ENCODE results near the gene KATNAL1. TPM values are rescaled to one million over a fixed set of nuclear protein-coding genes. Genes with fewer than 3 reads are reported as not detected.

Gene KATNAL1
- total RNA-seq, 2 donors from 2014 or later, result 13.7 to 19.1 TPM

DNA sequence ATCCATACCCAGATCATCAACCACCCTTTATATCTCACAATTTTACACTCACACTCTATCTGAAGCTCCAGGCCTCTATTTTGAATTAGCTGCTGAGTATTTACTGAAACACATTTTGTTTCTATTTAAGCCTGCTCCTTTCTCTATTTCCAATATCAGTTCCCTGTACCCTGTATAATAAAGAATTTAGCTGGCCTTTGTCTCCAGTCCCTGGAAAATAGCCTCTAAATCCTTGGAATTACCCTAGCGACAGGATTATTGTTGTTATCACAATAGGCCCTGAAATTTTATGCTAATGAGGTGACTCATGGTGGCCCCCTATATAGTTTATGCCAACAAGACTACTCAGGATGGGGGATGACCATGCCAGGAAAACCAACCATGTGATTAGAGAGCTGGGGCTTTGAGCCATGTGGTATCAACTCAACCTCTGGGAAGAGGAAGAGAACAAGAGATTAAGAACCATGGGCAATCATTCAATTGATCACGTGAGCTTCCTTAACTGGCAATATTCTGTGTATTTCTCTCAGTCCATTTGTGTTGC, 72.7 kb downstream of the KATNAL1 start:
- no peak overlapping the region for H3K4me3 ChIP-seq
- no peak overlapping the region for H3K27ac ChIP-seq
- H3K27me3 ChIP-seq (replicated peaks; ENCODE audit: insufficient read depth), result no peaks in the 10 kb centered on the region
- no peaks in the 10 kb centered on the region for H3K9me3 ChIP-seq
- no peaks in the 10 kb centered on the region for H3K4me1 ChIP-seq (ENCODE audit: control insufficient read depth in 1 of 2, low read depth in 2 of 2)
- TF ChIP-seq, protein P1, sequence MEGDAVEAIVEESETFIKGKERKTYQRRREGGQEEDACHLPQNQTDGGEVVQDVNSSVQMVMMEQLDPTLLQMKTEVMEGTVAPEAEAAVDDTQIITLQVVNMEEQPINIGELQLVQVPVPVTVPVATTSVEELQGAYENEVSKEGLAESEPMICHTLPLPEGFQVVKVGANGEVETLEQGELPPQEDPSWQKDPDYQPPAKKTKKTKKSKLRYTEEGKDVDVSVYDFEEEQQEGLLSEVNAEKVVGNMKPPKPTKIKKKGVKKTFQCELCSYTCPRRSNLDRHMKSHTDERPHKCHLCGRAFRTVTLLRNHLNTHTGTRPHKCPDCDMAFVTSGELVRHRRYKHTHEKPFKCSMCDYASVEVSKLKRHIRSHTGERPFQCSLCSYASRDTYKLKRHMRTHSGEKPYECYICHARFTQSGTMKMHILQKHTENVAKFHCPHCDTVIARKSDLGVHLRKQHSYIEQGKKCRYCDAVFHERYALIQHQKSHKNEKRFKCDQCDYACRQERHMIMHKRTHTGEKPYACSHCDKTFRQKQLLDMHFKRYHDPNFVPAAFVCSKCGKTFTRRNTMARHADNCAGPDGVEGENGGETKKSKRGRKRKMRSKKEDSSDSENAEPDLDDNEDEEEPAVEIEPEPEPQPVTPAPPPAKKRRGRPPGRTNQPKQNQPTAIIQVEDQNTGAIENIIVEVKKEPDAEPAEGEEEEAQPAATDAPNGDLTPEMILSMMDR (IDR thresholded peaks at IDR 0.05), result no peak
- H3K36me3 ChIP-seq, result no peaks in the 10 kb centered on the region
- ATAC-seq (ENCODE audit: insufficient number of reproducible peaks, low FRiP score, low read depth), result no peak
- DNase-seq (ENCODE audit: low spot score), result no peak

DNA sequence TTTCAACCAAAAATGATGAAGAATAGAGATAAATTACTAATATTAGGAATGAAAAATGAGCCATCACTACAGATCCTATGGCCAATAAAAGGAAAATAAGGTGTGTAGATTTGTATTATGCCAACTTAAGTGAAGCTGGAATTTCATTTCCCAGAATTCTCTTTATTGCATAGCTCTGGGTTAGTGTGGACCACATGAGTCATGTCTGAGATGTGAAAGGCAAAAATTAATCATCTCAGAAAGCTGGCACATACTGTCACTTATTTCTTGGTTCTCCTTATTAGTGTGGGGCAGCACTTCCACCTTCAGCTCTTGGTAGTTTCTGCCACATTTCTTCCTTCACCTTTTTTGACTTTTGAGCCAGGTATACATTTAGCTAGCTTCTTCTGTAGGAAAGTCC, 82.6 kb downstream of the KATNAL1 start:
- Histone ChIP-seq H3K4me3 (no peak overlapping the region), H3K4me1 (ENCODE audit: control insufficient read depth in 1 of 2, low read depth in 2 of 2) (peaks cover 0 to 5% of the 10 kb centered on the region in 2 donors), H3K36me3 (no peaks in the 10 kb centered on the region), H3K27ac (no peak overlapping the region), H3K9me3 (peaks cover 12% of the 10 kb centered on the region), H3K27me3 (replicated peaks; ENCODE audit: insufficient read depth) (no peaks in the 10 kb centered on the region)
- TF ChIP-seq, protein P1 (IDR thresholded peaks at IDR 0.05), result no peak
- DNase-seq (ENCODE audit: low spot score) (no peak), ATAC-seq (ENCODE audit: insufficient number of reproducible peaks, low FRiP score, low read depth) (no peak)

DNA sequence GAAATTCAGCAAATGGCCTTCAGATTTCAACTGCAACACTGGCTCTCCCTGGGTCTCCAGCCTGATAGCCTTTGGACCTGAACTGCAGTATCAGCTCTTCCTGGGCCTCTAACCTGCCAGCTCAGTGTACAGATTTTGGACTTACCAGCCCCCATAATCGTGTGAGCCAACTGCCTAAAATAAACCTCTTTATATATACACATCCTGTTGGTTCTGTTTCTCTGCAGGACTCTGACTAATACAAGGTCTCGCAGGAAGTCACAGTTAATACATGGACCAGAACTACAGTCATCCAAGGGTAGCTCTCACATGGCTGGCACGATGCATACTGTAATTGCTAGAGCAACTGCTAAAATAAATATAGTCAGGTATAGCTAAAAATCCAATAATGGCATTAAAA, 85.1 kb downstream of the KATNAL1 start:
- TF ChIP-seq, protein P1 (IDR thresholded peaks at IDR 0.05), result no peak
- ATAC-seq (ENCODE audit: insufficient number of reproducible peaks, low FRiP score, low read depth) (no peak), DNase-seq (ENCODE audit: low spot score) (no peak)
- no peaks in the 10 kb centered on the region for H3K27me3 ChIP-seq (replicated peaks; ENCODE audit: insufficient read depth)
- H3K9me3 ChIP-seq, result peaks cover 12% of the 10 kb centered on the region
- H3K4me1 ChIP-seq (ENCODE audit: control insufficient read depth in 1 of 2, low read depth in 2 of 2), result peaks cover 0 to 5% of the 10 kb centered on the region in 2 donors
- no peaks in the 10 kb centered on the region for H3K36me3 ChIP-seq
- H3K27ac ChIP-seq, result no peak overlapping the region
- no peak overlapping the region for H3K4me3 ChIP-seq

DNA sequence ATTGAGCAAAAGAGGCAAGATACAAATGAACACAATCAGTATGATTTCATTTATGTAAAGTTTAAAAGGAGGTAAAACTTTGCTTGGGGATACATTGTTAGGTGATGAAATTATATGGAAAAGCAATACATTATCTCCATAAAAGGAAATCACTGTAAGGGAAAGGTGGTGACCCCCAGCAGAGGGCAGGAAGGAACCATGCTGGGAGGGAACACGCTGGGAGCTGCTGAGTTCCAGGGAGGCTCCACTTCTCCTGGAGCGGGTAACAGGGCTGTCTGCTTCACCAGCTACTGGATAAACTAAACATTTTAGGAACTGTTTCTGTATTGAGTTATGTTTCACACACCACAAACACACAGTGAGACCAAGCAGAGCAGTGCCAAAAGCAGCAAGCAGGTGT, 91.2 kb downstream of the KATNAL1 start:
- TF ChIP-seq, protein P1 (IDR thresholded peaks at IDR 0.05), result no peak
- Histone ChIP-seq H3K4me1 (ENCODE audit: control insufficient read depth in 1 of 2, low read depth in 2 of 2) (no peaks in the 10 kb centered on the region), H3K4me3 (no peak overlapping the region), H3K27ac (no peak overlapping the region), H3K27me3 (replicated peaks; ENCODE audit: insufficient read depth) (no peaks in the 10 kb centered on the region), H3K9me3 (no peaks in the 10 kb centered on the region), H3K36me3 (no peaks in the 10 kb centered on the region)
- ATAC-seq (ENCODE audit: insufficient number of reproducible peaks, low FRiP score, low read depth), result no peak
- DNase-seq (ENCODE audit: low spot score), result no peak

DNA sequence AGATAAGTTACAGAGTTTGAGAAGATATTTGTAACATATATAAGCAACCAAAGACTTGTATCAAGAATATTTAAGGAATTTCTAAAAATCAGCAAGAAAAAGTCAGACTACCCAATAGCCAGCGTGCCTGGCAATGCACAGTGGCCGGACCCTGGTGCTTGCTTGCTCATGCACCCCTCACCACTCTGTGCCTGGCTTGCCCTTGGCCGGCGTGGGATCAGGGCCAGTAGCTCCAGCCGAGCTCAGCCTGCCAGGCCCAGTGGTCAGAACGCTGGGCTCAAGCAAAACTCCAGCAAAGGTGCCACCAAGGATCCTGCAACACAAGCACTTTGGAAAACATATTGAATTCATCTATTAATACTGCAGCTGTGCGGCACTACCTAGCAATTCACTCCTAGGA, 95.1 kb downstream of the KATNAL1 start:
- ATAC-seq (ENCODE audit: insufficient number of reproducible peaks, low FRiP score, low read depth) (no peak), DNase-seq (ENCODE audit: low spot score) (no peak)
- H3K27ac ChIP-seq, result no peak overlapping the region
- no peaks in the 10 kb centered on the region for H3K36me3 ChIP-seq
- H3K9me3 ChIP-seq, result no peaks in the 10 kb centered on the region
- H3K4me1 ChIP-seq (ENCODE audit: control insufficient read depth in 1 of 2, low read depth in 2 of 2), result no peaks in the 10 kb centered on the region
- no peaks in the 10 kb centered on the region for H3K27me3 ChIP-seq (replicated peaks; ENCODE audit: insufficient read depth)
- H3K4me3 ChIP-seq, result no peak overlapping the region
- TF ChIP-seq, protein P1 (IDR thresholded peaks at IDR 0.05), result no peak

All from thoracic aorta (tissue), 2 donors.